Measurements from ENCODE around the gene LRRC8A.

LRRC8A gene

DNA sequence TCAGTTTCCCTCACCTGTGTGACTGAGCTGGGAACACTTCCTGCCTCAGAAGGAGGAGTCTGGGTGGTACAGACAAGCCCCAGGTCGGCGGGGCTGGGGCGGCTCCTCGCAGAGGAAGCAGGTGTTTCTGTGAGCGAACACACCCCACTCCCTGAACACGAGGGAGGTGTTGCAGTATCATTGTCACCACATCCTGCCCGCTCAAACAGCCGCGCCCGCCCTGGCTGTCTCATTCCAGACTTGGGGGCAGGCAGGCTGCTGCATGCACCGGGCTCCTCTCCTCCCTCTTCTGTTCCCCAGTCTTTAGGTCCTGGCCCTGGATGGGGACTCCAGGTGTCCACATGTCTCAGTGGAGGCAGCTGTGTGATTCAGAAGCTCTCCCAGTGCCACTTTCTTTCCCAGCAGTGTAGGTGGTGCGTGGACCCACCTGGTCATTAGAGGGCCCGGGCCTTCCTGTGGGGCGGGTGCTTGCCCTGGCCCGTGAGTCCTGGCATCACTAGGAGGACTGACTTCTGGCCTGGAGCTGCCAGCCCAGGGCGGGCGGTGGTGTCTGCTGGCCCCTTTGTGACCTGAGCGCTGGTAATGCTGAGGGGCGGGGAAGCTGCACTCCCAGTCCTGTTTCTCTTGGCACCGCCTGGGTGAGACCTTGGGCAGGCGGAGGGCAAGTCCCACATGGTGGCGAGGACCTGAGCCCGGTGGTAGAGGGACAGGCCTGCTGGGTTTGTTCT, 20.6 kb downstream of the LRRC8A start:
- peak; percentile 91 for DNase-seq

- no peak for DNase-seq
Observed at GRCh38 chr9:128903079-128903461, 21.1 kb downstream of the LRRC8A start.

DNA sequence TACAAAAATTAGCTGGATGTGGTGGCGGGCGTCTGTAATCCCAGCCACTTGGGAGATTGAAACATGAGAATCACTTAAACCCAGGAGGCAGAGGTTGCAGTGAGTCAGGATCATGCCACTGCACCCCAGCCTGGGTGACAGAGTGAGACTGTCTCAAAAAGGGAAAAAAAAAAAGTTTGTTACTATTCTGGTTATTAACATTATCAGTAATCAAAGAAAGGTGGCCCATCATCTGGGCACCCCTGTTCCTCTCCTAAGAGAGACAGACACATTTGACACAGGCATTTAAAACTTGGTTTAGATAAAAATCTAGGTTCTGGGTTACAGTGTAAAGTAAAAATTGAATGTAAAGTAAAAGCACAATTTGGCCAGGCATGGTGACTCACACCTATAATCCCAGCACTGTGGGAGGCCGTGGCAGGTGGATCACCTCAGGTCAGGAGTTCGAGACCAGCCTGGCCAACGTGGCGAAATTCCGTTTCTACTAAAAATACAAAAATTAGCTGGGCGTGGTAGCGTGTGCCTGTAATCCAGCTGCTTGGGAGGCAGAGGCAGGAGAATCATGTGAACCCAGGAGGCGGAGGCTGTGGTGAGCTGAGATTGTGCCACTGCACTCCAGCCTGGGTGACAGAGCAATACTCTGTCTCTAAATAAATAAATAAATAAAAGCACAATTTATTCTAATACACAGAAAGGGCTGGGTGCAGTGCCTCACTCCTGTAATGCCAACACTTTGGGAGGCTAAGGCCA, 22.1 kb downstream of the LRRC8A start:
- DNase-seq: peak; percentile 35

DNA sequence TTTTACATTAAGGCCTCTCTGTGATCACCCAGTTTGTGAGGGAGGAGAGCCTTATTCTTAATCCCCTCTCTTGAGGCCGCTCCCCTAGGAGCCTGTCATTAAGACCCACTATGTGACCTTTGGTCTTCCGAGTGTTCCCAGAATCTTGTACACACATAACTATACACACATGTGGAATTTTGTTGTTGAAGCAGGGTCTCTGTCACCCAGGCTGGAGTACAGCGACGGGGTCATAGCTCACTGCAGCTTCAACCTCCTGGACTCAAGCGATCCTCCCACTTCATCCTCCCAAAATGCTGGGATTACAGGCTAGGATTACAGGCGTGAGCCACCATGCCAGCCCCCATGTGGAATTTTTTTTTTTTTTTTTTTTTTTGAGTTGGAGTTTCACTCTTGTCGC, 24.0 kb downstream of the LRRC8A start:
- DNase-seq: no peak

GRCh38 chr9:128906741-128907140, 24.8 kb downstream of the LRRC8A start:
- no peak for DNase-seq

DNA sequence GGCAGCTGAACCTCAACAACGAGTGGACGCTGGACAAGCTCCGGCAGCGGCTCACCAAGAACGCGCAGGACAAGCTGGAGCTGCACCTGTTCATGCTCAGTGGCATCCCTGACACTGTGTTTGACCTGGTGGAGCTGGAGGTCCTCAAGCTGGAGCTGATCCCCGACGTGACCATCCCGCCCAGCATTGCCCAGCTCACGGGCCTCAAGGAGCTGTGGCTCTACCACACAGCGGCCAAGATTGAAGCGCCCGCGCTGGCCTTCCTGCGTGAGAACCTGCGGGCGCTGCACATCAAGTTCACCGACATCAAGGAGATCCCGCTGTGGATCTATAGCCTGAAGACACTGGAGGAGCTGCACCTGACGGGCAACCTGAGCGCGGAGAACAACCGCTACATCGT, 26.4 kb downstream of the LRRC8A start:
- DNase-seq: no peak

- no peak for DNase-seq
Observed at GRCh38 chr9:128909859-128910258, 27.9 kb downstream of the LRRC8A start.

DNA sequence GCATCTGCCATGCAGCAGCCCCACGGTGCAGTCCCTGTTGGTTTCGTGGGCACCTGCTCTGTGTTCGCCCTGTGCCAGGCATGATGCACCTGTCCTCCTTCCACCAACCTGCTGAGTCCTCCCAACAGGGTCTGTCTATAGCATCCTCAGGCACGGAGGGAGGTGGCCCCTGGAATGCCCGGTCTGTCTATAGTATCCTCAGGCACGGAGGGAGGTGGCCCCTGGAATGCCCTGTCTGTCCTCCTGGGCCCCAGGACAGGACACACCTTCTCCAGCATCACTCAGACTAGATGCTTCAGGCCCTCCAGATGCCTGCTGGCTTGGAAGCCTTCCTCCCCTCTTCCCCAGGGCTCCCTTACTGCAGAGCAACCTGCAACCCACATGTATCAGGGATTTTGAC, 29.0 kb downstream of the LRRC8A start:
- no peak for DNase-seq

DNA sequence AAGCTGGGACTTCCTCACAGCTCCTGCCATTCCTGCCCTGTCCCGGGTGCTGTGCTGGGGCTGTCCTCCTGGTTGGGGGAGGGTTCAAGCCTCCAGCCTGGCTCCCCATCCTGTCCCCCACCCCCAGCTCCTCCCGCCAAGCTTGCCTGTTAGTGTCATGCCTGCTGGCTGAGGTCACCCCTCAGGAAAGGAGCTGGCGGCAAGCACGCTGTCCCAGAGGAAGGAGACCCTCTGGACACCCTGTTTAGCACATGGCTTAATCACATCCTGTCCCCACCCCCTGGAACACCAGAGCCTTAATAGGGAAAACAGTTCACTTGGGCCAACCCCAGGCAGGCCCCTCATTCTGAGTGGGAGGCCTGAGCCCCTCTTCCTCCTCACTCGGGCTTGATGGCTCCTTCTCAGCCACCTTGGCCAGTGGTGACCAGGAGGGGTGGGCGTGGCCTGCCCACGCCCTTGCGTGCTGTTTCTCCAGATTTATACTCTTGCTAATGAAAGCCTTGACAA, 29.6 kb downstream of the LRRC8A start:
- DNase-seq: no peak

- DNase-seq: peak; percentile 24
Observed at GRCh38 chr9:128912270-128912853, 30.4 kb downstream of the LRRC8A start.

DNA sequence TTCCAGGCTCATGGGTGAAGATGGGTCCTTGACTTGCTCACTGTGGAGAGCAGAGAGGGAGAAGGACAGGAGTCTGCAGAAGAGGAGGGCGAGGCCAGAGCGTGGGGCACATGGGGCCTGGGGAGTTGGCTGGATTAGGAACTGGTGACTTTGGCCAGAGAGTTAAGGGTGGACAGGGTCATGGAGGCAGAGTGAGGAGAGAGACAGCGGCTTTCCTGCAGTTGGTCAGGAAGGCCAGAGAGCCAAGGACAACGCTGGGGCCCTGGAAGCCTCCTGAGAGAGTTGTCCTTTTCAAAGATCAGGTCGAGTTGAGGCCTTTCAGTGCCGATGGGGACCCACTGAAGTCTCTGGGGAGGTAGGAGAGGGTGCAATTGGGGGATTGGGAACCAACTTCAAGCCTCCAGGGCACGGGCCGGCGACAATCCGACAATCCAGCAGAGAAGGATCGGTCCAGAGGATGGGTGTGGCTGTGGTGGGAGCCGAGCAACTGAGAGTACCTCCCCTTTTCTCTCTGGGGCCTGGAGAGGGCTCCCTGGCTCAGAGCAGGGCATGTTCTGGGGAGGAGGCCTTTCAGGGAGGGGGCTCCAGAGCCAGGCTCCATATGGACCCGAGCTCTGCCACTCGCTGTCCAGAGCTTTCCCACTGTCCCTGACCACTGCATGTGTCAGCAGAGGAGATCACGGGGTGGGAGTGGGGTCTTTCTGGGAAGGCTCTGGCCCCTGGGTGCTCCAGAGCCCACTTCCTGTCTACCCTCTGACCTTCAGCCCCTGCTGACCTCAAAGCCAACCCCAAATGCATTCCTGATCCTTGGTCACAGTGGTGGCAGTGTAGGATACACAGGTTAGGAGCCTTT, 31.3 kb downstream of the LRRC8A start:
- no peak for DNase-seq

DNA sequence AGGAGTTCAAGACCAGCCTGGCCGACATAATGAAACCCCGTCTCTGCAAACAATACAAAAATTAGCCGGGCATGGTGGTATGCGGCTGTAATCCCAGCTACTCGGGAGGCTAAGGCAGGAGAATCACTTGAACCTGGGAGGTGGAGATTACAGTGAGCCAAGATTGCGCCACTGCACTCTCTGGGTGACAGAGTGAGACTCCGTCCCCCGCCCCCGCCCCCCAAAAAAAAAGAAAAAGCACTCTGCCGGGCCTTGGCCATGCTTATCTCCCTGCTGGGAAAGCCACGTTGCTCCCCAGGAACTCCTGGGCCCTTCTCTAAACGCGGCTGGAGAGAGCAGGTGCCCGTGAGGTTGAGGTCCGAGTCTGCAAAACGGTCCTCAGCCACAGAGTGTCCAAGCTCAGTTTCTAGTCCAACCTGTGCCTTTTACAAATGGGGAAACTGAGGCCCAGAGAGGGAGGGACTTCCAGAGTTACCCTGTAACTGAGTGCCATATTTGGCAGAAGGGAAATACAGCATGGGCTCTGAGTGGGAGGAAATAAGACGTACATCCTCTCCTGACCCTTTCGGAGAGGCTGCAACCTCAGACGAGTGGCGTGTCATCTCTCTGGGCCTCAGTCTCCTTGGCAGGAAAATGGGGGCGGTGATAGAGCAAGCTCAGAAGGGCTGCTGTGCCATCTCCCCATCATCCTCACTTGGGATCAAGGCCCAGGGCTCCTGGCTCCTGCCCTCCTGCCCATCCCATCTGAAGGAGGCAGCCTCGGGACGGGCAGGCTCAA, 32.3 kb downstream of the LRRC8A start:
- DNase-seq: peak; percentile 31

DNA sequence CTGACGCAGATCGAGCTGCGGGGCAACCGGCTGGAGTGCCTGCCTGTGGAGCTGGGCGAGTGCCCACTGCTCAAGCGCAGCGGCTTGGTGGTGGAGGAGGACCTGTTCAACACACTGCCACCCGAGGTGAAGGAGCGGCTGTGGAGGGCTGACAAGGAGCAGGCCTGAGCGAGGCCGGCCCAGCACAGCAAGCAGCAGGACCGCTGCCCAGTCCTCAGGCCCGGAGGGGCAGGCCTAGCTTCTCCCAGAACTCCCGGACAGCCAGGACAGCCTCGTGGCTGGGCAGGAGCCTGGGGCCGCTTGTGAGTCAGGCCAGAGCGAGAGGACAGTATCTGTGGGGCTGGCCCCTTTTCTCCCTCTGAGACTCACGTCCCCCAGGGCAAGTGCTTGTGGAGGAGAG, 34.3 kb downstream of the LRRC8A start:
- no peak for DNase-seq

GRCh38 chr9:128916745-128917144, 34.8 kb downstream of the LRRC8A start:
- DNase-seq: no peak

- DNase-seq: no peak
Observed at GRCh38 chr9:128917151-128917849, 35.4 kb downstream of the LRRC8A start.

DNA sequence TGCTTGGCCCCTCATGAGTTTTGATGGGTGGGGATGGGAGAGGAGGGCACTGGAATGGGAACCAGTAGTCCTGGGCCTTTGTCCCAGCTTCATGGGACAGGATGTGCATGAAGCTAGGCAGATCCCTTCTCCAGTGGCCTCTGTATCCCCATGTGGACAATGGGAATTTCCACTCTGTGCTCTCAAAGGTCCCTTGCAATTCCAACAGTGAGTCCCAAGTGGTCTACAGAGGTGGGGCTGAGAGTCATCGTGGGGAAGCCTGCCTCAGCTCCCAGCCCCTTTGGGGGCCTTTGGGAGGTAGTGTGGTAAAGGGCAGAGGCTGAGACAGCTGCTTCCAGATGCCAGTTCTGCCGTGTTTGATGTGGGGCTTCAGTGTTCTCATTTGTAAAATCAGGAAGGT, 37.0 kb downstream of the LRRC8A start:
- no peak for DNase-seq

GRCh38 chr9:128919402-128920089, 37.6 kb downstream of the LRRC8A start:
- no peak for DNase-seq

GRCh38 chr9:128920381-128921058, 38.6 kb downstream of the LRRC8A start, which contains the start of gene PHYHD1:
Gene PHYHD1 (plus strand): TSS chr9:128920982. CDS start chr9:128922324, 1,342 bp downstream.
- DNase-seq: no peak

DNA sequence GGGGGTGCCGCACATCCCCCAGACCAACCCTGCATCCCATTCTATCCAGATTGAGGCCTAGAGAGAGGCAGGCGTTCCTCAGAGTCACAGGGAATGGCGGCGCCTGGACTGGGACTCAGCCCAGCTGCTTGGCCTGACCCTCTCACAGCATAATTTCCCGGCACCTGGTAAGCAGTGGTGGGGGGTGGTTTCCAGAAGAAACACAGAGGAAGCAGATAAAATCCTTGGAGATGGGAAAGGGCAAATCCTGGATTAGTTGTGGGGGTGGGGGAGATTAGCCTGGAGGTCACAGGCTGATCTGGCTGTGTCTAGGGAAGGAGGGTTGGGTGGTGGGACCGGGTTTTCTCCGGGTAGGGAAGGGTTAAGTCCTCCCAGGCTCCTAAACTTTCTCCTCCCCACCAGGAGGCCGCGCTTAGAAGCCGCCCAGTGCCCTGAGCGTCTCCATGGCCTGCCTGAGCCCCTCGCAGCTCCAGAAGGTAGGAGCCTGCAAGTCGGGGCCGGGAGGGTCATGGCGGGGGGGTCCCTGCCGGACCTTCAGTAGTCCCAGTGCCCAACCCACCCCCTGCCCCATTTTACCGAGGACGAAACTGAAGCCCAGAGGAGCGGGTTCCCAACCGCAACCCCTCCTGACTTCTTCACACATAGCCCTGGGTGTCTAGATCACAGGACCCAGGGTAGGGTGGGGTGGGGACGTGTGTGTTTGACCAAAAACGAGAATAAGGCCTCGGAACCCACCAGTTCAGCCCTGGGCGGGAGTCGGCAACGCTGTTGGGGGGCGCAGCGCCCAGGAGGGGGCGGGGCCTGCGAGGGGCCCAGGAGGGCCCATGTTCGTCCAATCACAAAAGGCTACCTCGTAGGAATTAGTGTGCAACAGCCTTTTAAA, 40.2 kb downstream of the LRRC8A start:
- DNase-seq: peak; percentile 18

All from stimulated activated CD4-positive, alpha-beta T cell treated with anti-CD3 and anti-CD28 coated beads, Interleukin-15, amount 100 ng/mL, for 24 hours (primary cell).